GM12878 (cell line): ENCODE data around the gene DNAJA2.

Experiments used
- CTCF ChIP-seq, 3 experiments: IDR thresholded peaks in 2 of 3; conservative IDR thresholded peaks in 1 of 3; 2 replicates each; pipeline ENCODE4 v1.5.1; 2011; ENCODE audit warnings: low read depth in 3 of 3, low read length in 3 of 3, mild to moderate bottlenecking in 3 of 3, control low read depth in 2 of 3, moderate library complexity in 2 of 3, inconsistent platforms in 1 of 3, mixed read lengths in 1 of 3; ENCODE audit not compliant: control insufficient read depth in 2 of 3, insufficient read depth in 1 of 3; ENCODE audit errors: extremely low read depth in 1 of 3
- POLR2A ChIP-seq: IDR thresholded peaks from 2 replicates; pipeline ENCODE4 v1.6.1; 2011; ENCODE audit warnings: low read depth, mild to moderate bottlenecking, low read length

- TF ChIP-seq CTCF (IDR thresholded peaks at IDR 0.05 in 2 of 3, conservative IDR thresholded peaks at IDR 0.05 in 1 of 3; ENCODE audit: control insufficient read depth in 2 of 3, extremely low read depth in 1 of 3, insufficient read depth in 1 of 3, low read depth in 3 of 3, low read length in 3 of 3) (no peak), POLR2A (no peak)
Measured at GRCh38 chr16:46927273-46927672, 46.2 kb downstream of the DNAJA2 start.
